CD14-positive monocyte (primary cell): ENCODE results near the gene CALHM4. TPM values are rescaled to one million over a fixed set of nuclear protein-coding genes. Genes with fewer than 3 reads are reported as not detected.

Source experiments
- DNase-seq, 3 donors: peaks; one replicate each; pipeline ENCODE4 v3.0.0-alpha.2; 2011 to 2022
- H2AFZ ChIP-seq: 2 replicates; pipeline ENCODE4 v1.6.0; 2012; ENCODE audit warnings: mild to moderate bottlenecking, low read depth, low read length, inconsistent platforms; ENCODE audit not compliant: insufficient read depth, poor library complexity, severe bottlenecking
- H3K27ac ChIP-seq, 2 donors: 1 replicate in 1 of 2; 2 replicates in 1 of 2; pipeline ENCODE4 v1.5.1; 2012 to 2013; ENCODE audit warnings: low read length in 2 of 2, control low read depth in 1 of 2, inconsistent platforms in 1 of 2, low read depth in 1 of 2, mild to moderate bottlenecking in 1 of 2
- H3K27me3 ChIP-seq, 2 donors: one replicate each; pipeline versions ENCODE4 v1.6.0 to v1.6.1; 2011 to 2013; ENCODE audit warnings: low read length in 2 of 2; ENCODE audit not compliant: control insufficient read depth in 2 of 2, insufficient read depth in 2 of 2
- H3K36me3 ChIP-seq, 2 donors: replicated peaks in 1 of 2; 1 replicate in 1 of 2; 2 replicates in 1 of 2; pipeline versions ENCODE4 v1.5.1 to v1.6.1; 2012 to 2013; ENCODE audit warnings: low read length in 2 of 2, control low read depth in 1 of 2, inconsistent platforms in 1 of 2, mild to moderate bottlenecking in 1 of 2; ENCODE audit not compliant: insufficient read depth in 2 of 2, control insufficient read depth in 1 of 2
- H3K4me1 ChIP-seq, 2 donors: 1 replicate in 1 of 2; 2 replicates in 1 of 2; pipeline versions ENCODE4 v1.5.1 to v1.6.1; 2012 to 2013; ENCODE audit warnings: low read length in 2 of 2, control low read depth in 1 of 2, inconsistent platforms in 1 of 2, mild to moderate bottlenecking in 1 of 2, moderate library complexity in 1 of 2; ENCODE audit not compliant: insufficient read depth in 2 of 2, control insufficient read depth in 1 of 2
- H3K4me2 ChIP-seq: replicated peaks from 2 replicates; pipeline ENCODE3; 2012; ENCODE audit warnings: low read length, moderate library complexity, mild to moderate bottlenecking; ENCODE audit not compliant: poor library complexity, severe bottlenecking; ENCODE audit errors: extremely low read depth
- H3K4me3 ChIP-seq, 3 experiments: fragments of 200-600 bp in 1 of 3; sonication (generic) in 1 of 3; replicated peaks in 1 of 3; 1 replicate in 2 of 3; 2 replicates in 1 of 3; pipeline ENCODE4 v1.5.1; 2011 to 2013; ENCODE audit warnings: low read length in 3 of 3, mild to moderate bottlenecking in 3 of 3, control low read depth in 2 of 3, low read depth in 2 of 3, inconsistent platforms in 1 of 3, moderate library complexity in 1 of 3
- H3K79me2 ChIP-seq: 2 replicates; pipeline ENCODE4 v1.6.0; 2012; ENCODE audit warnings: mild to moderate bottlenecking, control low read depth, inconsistent platforms, low read length, moderate library complexity; ENCODE audit not compliant: insufficient read depth
- H3K9ac ChIP-seq: 2 replicates; pipeline ENCODE4 v1.6.0; 2017; ENCODE audit warnings: low read length, mild to moderate bottlenecking; ENCODE audit not compliant: insufficient read depth, poor library complexity, severe bottlenecking
- H3K9me3 ChIP-seq, 2 donors: replicated peaks in 1 of 2; 1 replicate in 1 of 2; 2 replicates in 1 of 2; pipeline versions ENCODE4 v1.5.1 to v1.6.1; 2012 to 2013; ENCODE audit warnings: low read length in 2 of 2, control low read depth in 1 of 2; ENCODE audit not compliant: control insufficient read depth in 1 of 2, insufficient read depth in 1 of 2
- H4K20me1 ChIP-seq: 2 replicates; pipeline ENCODE4 v1.6.0; 2012; ENCODE audit warnings: mild to moderate bottlenecking, low read length, control low read depth, moderate library complexity; ENCODE audit not compliant: insufficient read depth
- H3K27ac Mint-ChIP-seq, 7 donors: one replicate each; pipeline ENCODE4 v1.8.0; 2020; ENCODE audit warnings: mild to moderate bottlenecking in 7 of 7, mixed read lengths in 7 of 7, moderate library complexity in 6 of 7, inconsistent platforms in 2 of 7
- H3K27me3 Mint-ChIP-seq, 3 donors: one replicate each; pipeline ENCODE4 v1.8.0; 2021 to 2022; ENCODE audit warnings: low read depth in 3 of 3, mild to moderate bottlenecking in 3 of 3, mixed read lengths in 3 of 3, moderate library complexity in 3 of 3, inconsistent platforms in 1 of 3
- H3K36me3 Mint-ChIP-seq, 2 donors: one replicate each; pipeline ENCODE4 v1.8.0; 2020; ENCODE audit warnings: mixed read lengths in 2 of 2, inconsistent platforms in 1 of 2, mild to moderate bottlenecking in 1 of 2
- H3K4me1 Mint-ChIP-seq: one replicate; pipeline ENCODE4 v1.8.0; 2020; ENCODE audit warnings: mild to moderate bottlenecking, mixed read lengths
- H3K4me3 Mint-ChIP-seq, 2 donors: one replicate each; pipeline ENCODE4 v1.8.0; 2020; ENCODE audit warnings: mild to moderate bottlenecking in 2 of 2, mixed read lengths in 2 of 2, moderate library complexity in 1 of 2
- H3K9me3 Mint-ChIP-seq, 7 donors: one replicate each; pipeline ENCODE4 v1.8.0; 2020 to 2022; ENCODE audit warnings: mixed read lengths in 7 of 7, mild to moderate bottlenecking in 6 of 7, moderate library complexity in 6 of 7, inconsistent platforms in 2 of 7
- CTCF ChIP-seq: fragments of 200-600 bp; IDR thresholded peaks from one replicate; pipeline ENCODE4 v1.8.0; 2022; ENCODE audit warnings: antibody characterized with exemption, mild to moderate bottlenecking
- WGBS: methylation state at CpG from one replicate; pipeline ENCODE4 v1.1.5; 2013; ENCODE audit warnings: missing lambda C conversion rate; ENCODE audit not compliant: insufficient coverage; 5-methylcytosine and 5-hydroxymethylcytosine counted together
- intact Hi-C, 2 donors: fragments of 100-400 bp; cut with micrococcal nuclease; formaldehyde crosslinking; loops; one replicate each; pipeline versions ENCODE4 v1.15.0 to v1.15.1; 2023
- polyA plus RNA-seq, 3 donors: library from polyadenylated mRNA; depleted of rRNA in 1 of 3; unstranded in 2 of 3; stranded (reverse) in 1 of 3; fragments of 300-500 nt in 2 of 3; fragments of >200 nt in 1 of 3; fragmentation: Illumina TruSeq in 2 of 3; gene quantifications; 1 replicate in 2 of 3; 2 replicates in 1 of 3; pipeline ENCODE4 v1.2.3, GENCODE V29; 2012 to 2021

CALHM4 gene
- polyA plus RNA-seq, 3 donors, result not detected

- peaks cover 0 to 4% (median 2%) of the 10 kb centered on the region in 3 donors for H3K27me3 Mint-ChIP-seq
- no peaks in the 10 kb centered on the region for H3K36me3 Mint-ChIP-seq
- TF ChIP-seq CTCF, result no peak
- Histone ChIP-seq H3K4me1 (peaks cover 0 to 4% of the 10 kb centered on the region in 2 donors), H3K36me3 (no peaks in the 10 kb centered on the region), H3K4me2 (no peak overlapping the region), H3K9me3 (peaks cover 2 to 4% of the 10 kb centered on the region in 2 donors), H3K4me3 (no peak overlapping the region), H3K9ac (no peak overlapping the region), H2AFZ (no peak overlapping the region), H3K27me3 (no peaks in the 10 kb centered on the region), H3K27ac (no peak overlapping the region), H4K20me1 (no peaks in the 10 kb centered on the region), H3K79me2 (no peaks in the 10 kb centered on the region)
- H3K4me3 Mint-ChIP-seq, result no peak overlapping the region
- no peak for DNase-seq
- no peak overlapping the region for H3K27ac Mint-ChIP-seq
- H3K4me1 Mint-ChIP-seq, result peaks cover 11% of the 10 kb centered on the region
- intact Hi-C loops, result no loop called here
- H3K9me3 Mint-ChIP-seq, result peaks cover 6 to 18% (median 10%) of the 10 kb centered on the region in 7 donors
These were observed 45.0 kb upstream of the CALHM4 start for GRCh38 chr6:116508527-116508926.

DNA sequence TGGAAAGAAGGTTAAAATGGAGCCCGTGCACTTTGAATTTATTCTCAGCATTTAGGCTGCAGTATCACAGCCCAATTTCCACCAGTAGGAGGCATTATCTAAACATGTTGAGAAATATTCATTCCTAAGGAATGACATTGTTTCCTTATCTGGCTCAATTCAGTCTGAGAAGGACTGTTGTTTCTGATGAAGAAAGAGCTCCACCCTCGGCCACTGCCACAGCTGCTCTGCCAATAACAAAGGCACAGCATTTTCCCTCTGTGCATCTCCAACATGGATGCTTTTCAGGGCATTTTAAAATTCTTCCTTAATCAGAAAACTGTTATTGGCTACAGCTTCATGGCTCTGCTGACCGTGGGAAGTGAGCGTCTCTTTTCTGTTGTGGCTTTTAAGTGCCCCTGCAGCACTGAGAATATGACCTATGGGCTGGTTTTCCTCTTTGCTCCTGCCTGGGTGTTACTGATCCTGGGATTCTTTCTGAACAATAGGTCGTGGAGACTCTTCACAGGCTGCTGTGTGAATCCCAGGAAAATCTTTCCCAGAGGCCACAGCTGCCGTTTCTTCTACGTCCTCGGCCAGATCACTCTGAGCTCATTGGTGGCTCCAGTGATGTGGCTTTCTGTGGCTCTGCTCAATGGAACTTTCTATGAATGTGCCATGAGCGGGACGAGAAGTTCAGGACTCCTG is 42.0 kb upstream of the CALHM4 start, which contains the start of gene CALHM5:
CALHM5 (plus strand) TSS at position 216 of the 687 bp plus-strand sequence; CDS start at position 274, 58 bp downstream.
- WGBS, result 100% methylated on average over 8 of the region's 10 CpGs
- Mint-ChIP-seq H3K27me3 (peaks cover 0 to 4% (median 1%) of the 10 kb centered on the region in 3 donors), H3K4me1 (peaks cover 12% of the 10 kb centered on the region), H3K36me3 (no peaks in the 10 kb centered on the region), H3K27ac (no peak within 1 kb of the TSS), H3K9me3 (peaks cover 0 to 12% (median 10%) of the 10 kb centered on the region in 7 donors), H3K4me3 (no peak within 1 kb of the TSS)
- Histone ChIP-seq H3K27me3 (no peaks in the 10 kb centered on the region), H3K9me3 (peaks cover 2 to 4% of the 10 kb centered on the region in 2 donors), H3K9ac (no peak within 1 kb of the TSS), H3K4me1 (peaks cover 7% of the 10 kb centered on the region in 2 donors), H3K36me3 (no peaks in the 10 kb centered on the region), H2AFZ (no peak within 1 kb of the TSS), H3K4me3 (no peak within 1 kb of the TSS), H3K27ac (no peak within 1 kb of the TSS), H3K4me2 (no peak within 1 kb of the TSS), H3K79me2 (no peaks in the 10 kb centered on the region), H4K20me1 (no peaks in the 10 kb centered on the region)
- peak; percentile 28 for TF ChIP-seq CTCF
- intact Hi-C loops, result no loop called here
- DNase-seq, result no peak
